HG03457 (cell line): Measurements from ENCODE around the gene RYK.
A peak's percentile ranks its signal among the peaks of the same experiment; 100 is the strongest.

Experiments
- ATAC-seq: cut with Tn5 transposase; IDR thresholded peaks from one replicate; pipeline ENCODE4 v1.9.1; 2021; ENCODE audit warnings: moderate number of reproducible peaks; ENCODE audit not compliant: unreplicated experiment

Gene RYK

GRCh38 chr3:134258761-134259347 is 8.2 kb upstream of the RYK start:
- no peak for ATAC-seq

DNA sequence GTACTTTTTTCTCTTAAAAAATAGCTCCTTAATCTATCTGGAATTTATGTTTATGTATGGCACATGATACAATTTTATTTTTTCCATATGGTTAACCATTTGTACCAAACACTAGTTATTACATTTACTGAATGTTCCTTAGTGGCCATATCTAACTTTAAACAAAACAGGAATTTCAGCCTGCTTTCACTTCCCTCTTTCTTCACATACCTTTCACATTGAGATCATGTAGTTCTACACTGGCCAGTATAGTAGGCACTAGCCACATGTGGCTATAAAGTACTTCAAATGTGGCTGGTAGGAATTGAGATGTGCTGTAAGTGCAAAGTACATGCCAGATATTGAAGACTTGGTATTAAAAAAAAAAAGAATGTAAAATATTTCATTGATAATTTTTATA is 4.7 kb upstream of the RYK start:
- no peak for ATAC-seq

- no peak for ATAC-seq
Observed at GRCh38 chr3:134253475-134254226, 3.0 kb upstream of the RYK start.

DNA sequence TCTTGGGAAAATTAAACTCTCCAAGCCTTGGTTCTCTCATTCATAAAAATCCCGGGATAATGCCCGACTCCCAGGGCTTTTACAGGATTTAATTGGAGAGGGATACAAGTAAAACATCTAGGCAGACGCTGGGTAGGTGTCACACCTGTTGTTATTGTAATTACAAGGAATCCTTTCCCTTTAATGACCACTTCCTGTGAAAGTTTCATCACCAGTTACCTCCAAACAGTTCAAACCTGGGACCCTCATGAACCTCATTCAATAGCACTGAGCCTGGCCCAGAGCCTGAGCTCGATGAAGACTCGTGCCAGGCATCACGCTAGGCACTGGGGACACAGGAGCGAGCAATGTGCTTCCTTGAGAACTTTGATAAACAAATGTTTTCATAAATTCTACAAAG is 2.1 kb upstream of the RYK start:
- ATAC-seq: no peak

DNA sequence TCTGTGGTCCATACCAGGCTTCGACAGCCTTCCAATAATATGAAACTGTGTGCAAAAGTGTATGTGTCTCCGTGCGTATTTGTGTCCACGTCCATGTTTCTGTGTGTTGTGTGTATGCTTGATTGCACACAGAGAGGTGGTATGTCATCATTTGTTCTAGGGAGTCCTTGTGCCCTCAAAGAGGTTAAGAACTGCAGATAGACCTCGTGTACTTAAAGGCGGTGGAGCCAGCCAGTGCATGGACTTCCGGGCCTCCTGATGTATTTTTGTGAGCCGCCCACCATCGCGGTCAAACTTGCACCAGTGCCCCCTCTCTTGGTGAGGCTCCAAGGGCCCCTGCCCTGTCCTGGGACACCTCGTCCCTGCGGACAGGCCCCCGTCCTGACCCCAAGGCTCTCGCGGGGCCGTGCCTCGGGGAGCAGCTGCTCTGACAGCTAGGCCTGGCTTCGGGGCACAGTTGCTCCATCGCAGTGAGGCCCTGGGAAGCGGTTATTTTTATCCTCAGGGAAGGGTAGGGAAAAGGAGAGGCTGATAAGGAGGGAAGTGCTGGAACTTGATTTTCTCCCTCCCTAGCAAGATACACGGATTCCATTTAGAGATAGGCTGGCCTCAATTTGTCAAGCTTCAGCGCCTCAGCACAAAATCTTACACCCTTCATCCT is 1.2 kb upstream of the RYK start:
- no peak for ATAC-seq

DNA sequence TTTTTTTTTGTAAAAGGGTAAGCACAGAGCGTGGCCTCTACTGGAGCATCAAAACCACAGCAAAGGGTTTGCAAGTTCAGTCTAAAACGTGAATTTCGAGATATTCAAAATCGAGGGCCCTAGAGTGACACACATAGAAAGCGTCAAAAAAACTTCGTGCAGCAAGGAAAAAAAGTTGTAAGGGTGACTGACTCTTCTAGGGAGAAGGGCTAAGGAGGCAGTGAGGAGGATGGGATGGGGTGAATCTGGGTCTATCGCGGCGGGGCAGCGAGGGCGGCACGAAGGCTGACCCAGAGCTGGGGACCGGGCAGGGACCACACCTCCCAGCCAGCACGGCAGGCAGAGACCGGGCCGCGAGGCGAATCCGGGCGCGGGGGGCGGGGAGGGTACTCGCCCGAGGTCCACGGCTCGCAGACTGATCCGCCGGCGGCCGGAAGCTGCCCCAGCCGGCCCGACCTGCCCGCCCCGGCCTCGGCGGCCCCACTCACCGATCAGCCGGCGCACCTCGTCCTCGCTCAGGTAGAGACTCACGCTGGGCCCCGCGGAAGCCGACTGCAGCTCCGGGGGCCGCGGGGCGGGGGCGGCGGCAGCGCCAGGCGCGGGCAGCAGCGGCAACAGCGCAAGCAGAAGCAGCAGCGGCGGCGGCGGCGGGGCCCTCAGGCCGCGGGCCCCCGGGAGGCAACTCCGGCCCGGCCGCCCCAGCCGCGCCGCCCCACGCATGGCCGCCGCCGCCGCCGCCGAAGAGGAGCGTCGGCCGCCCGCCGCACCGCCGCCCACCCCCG is 533 bp downstream of the RYK start:
- peak; percentile 32 for ATAC-seq

GRCh38 chr3:134249296-134249841 is 1.3 kb downstream of the RYK start:
- no peak for ATAC-seq

- ATAC-seq: no peak
Observed at GRCh38 chr3:134244921-134245320, 5.7 kb downstream of the RYK start.

GRCh38 chr3:134242649-134243617 is 7.7 kb downstream of the RYK start:
- no peak for ATAC-seq

DNA sequence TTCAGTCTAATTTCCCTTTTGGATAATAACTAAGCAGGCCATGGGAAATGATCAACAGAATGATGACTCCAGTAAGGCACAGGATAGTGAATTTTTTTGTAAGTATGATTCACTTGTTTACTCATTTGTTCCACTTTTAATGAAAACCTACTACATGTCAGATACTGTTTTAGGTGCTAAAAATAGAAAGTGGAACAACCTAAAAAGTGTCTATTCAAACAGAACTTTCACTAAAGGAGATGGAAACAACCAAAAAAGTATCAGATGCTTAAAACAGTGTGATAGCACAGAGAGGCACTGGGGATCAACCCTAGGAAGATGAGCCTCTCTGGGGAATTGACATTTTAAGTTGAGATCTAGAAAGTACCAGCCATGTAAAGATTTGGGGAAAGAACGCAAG is 11.1 kb downstream of the RYK start:
- no peak for ATAC-seq

GRCh38 chr3:134237454-134238145 is 13.1 kb downstream of the RYK start:
- ATAC-seq: no peak

DNA sequence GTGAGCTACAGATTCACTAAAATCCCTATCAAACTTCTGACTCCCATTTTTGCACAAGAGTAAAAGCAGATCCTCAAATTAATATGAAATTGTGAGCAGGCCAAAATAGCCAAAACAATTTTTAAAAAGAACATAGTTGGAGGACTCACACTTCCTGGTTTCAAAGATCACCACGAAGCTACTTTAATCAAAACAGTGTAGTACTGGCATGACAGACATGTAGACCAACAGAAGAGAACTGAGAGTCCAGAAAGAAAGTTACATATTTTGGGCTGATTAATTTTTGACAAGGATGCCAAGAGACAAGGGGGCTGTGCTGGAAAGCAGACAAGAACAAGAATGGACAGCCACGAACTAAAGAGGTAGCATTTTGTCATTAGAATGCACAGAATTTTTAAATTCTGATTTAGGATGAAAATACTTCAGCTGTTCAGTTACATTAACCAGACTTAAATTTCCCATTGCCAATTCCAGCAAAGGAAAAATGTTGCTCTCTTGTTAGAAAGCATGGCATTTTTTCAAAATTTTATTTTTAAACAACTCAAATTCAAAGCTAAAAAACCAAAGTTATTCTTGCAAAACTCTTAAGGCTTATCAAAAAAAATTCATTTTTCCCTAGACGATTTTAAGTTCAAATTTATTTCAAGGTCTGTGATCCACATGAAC is 14.0 kb downstream of the RYK start:
- no peak for ATAC-seq

- no peak for ATAC-seq
Observed at GRCh38 chr3:134235577-134236076, 15.0 kb downstream of the RYK start.

DNA sequence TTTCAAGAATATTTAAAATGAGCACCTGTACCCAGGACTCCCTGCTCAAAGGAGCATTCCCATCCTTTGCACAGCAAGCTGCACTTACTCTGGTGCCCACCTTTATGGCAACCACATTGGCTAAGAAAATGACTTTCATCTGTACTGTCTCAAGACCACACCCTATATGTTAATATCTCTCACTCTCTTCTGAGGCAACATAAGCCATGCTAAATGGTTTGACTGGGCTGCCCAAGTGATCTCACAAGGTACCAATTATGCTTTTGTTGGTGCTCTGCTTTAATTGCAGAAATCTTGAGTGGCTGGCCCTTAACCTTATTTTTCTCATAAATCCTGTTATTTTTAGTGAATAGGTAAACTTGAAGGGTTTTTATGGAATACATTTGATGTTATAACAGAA is 17.7 kb downstream of the RYK start:
- ATAC-seq: no peak

DNA sequence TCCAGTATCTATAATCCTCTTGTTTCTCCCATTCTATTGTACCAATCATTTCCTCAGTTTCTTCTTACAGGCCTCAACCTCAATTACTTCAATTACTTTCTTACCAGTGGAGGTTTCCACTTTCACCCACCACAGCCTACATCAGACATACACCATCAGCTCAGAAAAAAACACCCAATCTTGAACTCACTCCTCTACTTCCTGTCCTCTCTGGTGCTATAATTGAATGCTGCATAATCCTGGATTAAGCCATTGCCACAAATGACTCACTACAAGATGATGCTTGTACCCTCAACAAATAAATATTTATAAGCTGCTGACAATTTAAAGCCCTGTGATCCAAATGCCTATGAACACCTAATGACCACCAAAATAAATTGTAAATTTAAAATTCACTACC is 18.5 kb downstream of the RYK start:
- no peak for ATAC-seq

GRCh38 chr3:134231131-134231530 is 19.5 kb downstream of the RYK start:
- no peak for ATAC-seq

- no peak for ATAC-seq
Observed at GRCh38 chr3:134229038-134229437, 21.6 kb downstream of the RYK start.

DNA sequence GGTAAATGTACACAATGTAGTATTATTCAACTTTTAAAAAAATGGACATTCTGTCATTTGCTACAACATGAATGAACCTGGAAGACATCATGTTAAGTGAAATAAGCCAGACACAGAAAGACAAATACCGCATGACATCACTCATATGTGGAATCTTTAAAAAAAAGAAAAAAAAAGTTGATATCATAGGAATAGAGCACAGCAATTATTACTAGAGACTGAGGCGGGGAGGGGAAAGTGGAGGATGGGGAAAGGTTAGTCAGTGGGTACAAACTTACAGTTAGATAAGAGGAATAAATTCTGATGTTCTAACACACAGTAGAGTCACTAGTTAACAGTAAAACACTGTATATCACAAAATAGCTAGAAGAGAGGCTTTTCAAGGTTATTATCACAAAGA is 22.2 kb downstream of the RYK start:
- ATAC-seq: no peak

- ATAC-seq: no peak
Observed at GRCh38 chr3:134228035-134228434, 22.6 kb downstream of the RYK start.
